ENCODE results near the gene NAPEPLD. TPM values are rescaled to one million over a fixed set of nuclear protein-coding genes. Genes with fewer than 3 reads are reported as not detected.
A peak's percentile ranks its signal among the peaks of the same experiment; 100 is the strongest.
"Not testable (repeated sequence)": the region's sequence is repeated elsewhere in the genome, so short reads cannot be mapped to it uniquely, and the experiment has no call there.

Gene NAPEPLD
- total RNA-seq, 4 donors from 2014 or later = 51.9 to 179 (median 81.8) TPM

GRCh38 chr7:103094102-103094501 lies 54.8 kb downstream of the NAPEPLD start:
- Histone ChIP-seq H3K9me3 (no peaks in the 10 kb centered on the region), H3K27ac (no peak overlapping the region), H3K36me3 (peaks cover 0 to 16% (median 2%) of the 10 kb centered on the region in 4 donors), H3K4me3 (no peak overlapping the region), H3K4me1 (no peaks in the 10 kb centered on the region), H3K27me3 (no peaks in the 10 kb centered on the region)
- intact Hi-C loops (cut with DNase I; ENCODE audit: low total_unique reads) = no loop called here
- in situ Hi-C loops (cut with MboI; ENCODE audit: low pct_ligation_motif_present in 1 of 4, low pct_unique_long_range_greater_than_20kb in 1 of 4, low sequenced_read_pairs in 3 of 4) = loop anchor here in 1 of 4 donors (25.0 kb wide), 1 partner anchor 193 kb away; the partner anchor contains the start of gene PMPCB
- DNase-seq = no peak
- TF ChIP-seq, protein P1, sequence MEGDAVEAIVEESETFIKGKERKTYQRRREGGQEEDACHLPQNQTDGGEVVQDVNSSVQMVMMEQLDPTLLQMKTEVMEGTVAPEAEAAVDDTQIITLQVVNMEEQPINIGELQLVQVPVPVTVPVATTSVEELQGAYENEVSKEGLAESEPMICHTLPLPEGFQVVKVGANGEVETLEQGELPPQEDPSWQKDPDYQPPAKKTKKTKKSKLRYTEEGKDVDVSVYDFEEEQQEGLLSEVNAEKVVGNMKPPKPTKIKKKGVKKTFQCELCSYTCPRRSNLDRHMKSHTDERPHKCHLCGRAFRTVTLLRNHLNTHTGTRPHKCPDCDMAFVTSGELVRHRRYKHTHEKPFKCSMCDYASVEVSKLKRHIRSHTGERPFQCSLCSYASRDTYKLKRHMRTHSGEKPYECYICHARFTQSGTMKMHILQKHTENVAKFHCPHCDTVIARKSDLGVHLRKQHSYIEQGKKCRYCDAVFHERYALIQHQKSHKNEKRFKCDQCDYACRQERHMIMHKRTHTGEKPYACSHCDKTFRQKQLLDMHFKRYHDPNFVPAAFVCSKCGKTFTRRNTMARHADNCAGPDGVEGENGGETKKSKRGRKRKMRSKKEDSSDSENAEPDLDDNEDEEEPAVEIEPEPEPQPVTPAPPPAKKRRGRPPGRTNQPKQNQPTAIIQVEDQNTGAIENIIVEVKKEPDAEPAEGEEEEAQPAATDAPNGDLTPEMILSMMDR (IDR thresholded peaks at IDR 0.05) = peak in 2 of 5 experiments; percentile 6 to 13
- TF ChIP-seq EP300 (IDR thresholded peaks at IDR 0.05; ENCODE audit: low read depth) = no peak
- WGBS, 2 donors (ENCODE audit: low coverage in 1 of 2) = 36 to 48% methylated on average over 3 of the region's 3 CpGs

DNA sequence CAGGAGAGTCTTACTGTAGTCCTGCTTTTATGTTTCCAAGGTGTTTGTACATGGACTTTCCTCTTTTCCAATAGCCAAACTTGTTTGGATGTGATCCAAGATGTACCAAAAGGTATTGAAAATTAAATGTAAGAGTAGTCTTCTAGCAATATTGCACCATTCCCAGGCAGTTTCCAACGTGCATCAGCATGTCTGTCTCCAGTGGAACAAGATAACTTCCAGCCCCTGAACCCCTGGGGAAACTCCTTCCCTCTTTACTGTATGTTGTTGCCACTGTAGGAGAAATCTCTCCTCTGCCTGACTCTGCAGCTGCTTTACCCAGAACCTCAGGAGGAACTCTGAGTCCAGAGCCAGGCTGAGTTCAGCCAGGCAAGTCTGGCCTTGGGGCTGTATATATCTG lies 55.5 kb downstream of the NAPEPLD start:
- no peak for DNase-seq
- in situ Hi-C loops (cut with MboI; ENCODE audit: low pct_ligation_motif_present in 1 of 4, low pct_unique_long_range_greater_than_20kb in 1 of 4, low sequenced_read_pairs in 3 of 4) = loop anchor here in 1 of 4 donors (25.0 kb wide), 1 partner anchor 194 kb away; the partner anchor contains the start of gene PMPCB
- WGBS, 2 donors (ENCODE audit: low coverage in 1 of 2) = 76% methylated on average over 1 of the region's 1 CpG; no CpG with 5 or more reads in 1 of the 2 donors
- Histone ChIP-seq H3K36me3 (peaks cover 0 to 16% (median 4%) of the 10 kb centered on the region in 4 donors), H3K9me3 (no peaks in the 10 kb centered on the region), H3K27me3 (no peaks in the 10 kb centered on the region), H3K4me3 (no peak overlapping the region), H3K4me1 (no peaks in the 10 kb centered on the region), H3K27ac (no peak overlapping the region)
- TF ChIP-seq EP300 (IDR thresholded peaks at IDR 0.05; ENCODE audit: low read depth) = no peak
- TF ChIP-seq POLR2AphosphoS5 (IDR thresholded peaks at IDR 0.05) = no peak
- TF ChIP-seq POLR2A (IDR thresholded peaks at IDR 0.05) = no peak
- TF ChIP-seq, protein P1 (IDR thresholded peaks at IDR 0.05) = no peak
- intact Hi-C loops (cut with DNase I; ENCODE audit: low total_unique reads) = no loop called here

DNA sequence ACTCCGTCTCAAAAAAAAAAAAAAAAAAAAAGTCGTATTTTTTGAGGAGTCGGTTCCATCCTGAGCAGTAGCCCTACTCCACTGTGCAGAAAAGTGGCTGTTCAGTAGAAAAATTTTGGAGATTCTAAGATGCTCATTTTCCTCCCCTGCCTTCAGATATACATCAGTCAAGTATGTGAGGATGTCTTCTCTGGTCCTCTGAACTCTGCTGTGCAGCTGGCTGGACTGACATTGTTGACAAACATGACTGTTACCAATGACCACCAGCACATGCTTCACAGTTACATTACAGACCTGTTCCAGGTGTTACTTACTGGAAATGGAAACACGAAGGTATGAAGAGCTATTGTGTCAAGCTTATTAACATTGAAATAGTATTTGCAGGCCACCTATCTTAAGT lies 56.6 kb downstream of the NAPEPLD start:
- DNase-seq; H3K4me3 ChIP-seq; H3K4me1 ChIP-seq; H3K27ac ChIP-seq; intact Hi-C loops (cut with DNase I; ENCODE audit: low total_unique reads); H3K27me3 ChIP-seq; H3K9me3 ChIP-seq: not testable (repeated sequence)
- WGBS, 2 donors (ENCODE audit: low coverage in 1 of 2) = 63 to 95% methylated on average over 2 to 4 of the region's 4 CpGs
- H3K36me3 ChIP-seq = peaks cover 0 to 25% (median 4%) of the 10 kb centered on the region in 4 donors
- in situ Hi-C loops (cut with MboI; ENCODE audit: low pct_ligation_motif_present in 1 of 4, low pct_unique_long_range_greater_than_20kb in 1 of 4, low sequenced_read_pairs in 3 of 4) = loop anchor here in 1 of 4 donors (25.0 kb wide), 1 partner anchor 195 kb away; the partner anchor contains the start of gene PMPCB

DNA sequence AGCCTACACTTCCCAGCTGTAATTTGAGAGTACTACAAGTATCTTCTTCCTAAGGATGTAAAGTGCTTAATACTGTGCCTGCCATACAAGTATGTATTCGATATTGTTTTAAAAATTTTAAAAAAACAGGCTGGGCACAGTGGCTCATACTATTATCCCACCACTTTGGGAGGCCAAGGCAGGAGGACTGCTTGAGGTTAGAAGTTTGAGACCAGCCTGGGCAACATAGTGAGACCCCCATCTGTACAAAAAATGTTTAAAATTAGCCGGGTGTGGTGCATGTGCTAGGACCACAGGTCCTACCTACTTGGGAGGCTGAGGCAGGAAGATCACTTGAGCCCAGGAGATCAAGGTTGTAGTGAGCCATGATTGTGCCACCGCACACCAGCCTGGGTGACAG lies 65.7 kb downstream of the NAPEPLD start:
- DNase-seq = no peak
- in situ Hi-C loops (cut with MboI; ENCODE audit: low pct_ligation_motif_present in 1 of 4, low pct_unique_long_range_greater_than_20kb in 1 of 4, low sequenced_read_pairs in 3 of 4) = loop anchor here in 1 of 4 donors (25.0 kb wide), 1 partner anchor 204 kb away; the partner anchor contains the start of gene PMPCB
- WGBS, 2 donors (ENCODE audit: low coverage in 1 of 2) = 92 to 95% methylated on average over 2 to 3 of the region's 3 CpGs
- Histone ChIP-seq H3K36me3 (peaks cover 0 to 28% (median 4%) of the 10 kb centered on the region in 4 donors), H3K27ac (no peak overlapping the region), H3K9me3 (no peaks in the 10 kb centered on the region), H3K27me3 (no peaks in the 10 kb centered on the region), H3K4me1 (no peaks in the 10 kb centered on the region), H3K4me3 (no peak overlapping the region)
- intact Hi-C loops (cut with DNase I; ENCODE audit: low total_unique reads) = no loop called here
- no peak for TF ChIP-seq POLR2A (IDR thresholded peaks at IDR 0.05)
- no peak for TF ChIP-seq EP300 (IDR thresholded peaks at IDR 0.05; ENCODE audit: low read depth)
- TF ChIP-seq, protein P1 (IDR thresholded peaks at IDR 0.05) = no peak
- TF ChIP-seq POLR2AphosphoS5 (IDR thresholded peaks at IDR 0.05) = no peak

DNA sequence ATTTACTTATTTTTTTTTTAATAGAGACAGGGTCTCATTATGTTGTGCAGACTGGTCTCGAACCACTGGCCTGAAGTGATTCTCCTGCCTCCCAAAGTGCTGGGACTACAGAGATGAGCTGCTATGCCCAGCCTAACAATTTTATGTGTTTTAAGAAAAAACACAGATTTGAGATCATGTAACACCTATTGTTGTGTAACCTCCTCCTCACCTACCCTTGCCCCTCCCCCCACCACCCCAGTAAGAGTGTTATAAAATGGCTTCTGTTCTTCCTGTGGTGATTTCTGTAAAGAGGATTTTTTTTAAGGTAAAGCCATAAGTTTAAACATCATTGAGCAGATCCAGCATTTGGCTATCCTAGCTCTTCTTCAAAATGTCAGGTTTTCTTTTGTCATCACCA lies 66.4 kb downstream of the NAPEPLD start:
- Histone ChIP-seq H3K4me1 (no peaks in the 10 kb centered on the region), H3K4me3 (no peak overlapping the region), H3K36me3 (peaks cover 0 to 20% (median 4%) of the 10 kb centered on the region in 4 donors), H3K27ac (no peak overlapping the region), H3K27me3 (no peaks in the 10 kb centered on the region), H3K9me3 (no peaks in the 10 kb centered on the region)
- 83 to 98% methylated on average over 1 of the region's 1 CpG for WGBS, 2 donors (ENCODE audit: low coverage in 1 of 2)
- in situ Hi-C loops (cut with MboI; ENCODE audit: low pct_ligation_motif_present in 1 of 4, low pct_unique_long_range_greater_than_20kb in 1 of 4, low sequenced_read_pairs in 3 of 4) = loop anchor here in 1 of 4 donors (25.0 kb wide), 1 partner anchor 205 kb away; the partner anchor contains the start of gene PMPCB
- intact Hi-C loops (cut with DNase I; ENCODE audit: low total_unique reads) = no loop called here
- TF ChIP-seq, protein P1 (IDR thresholded peaks at IDR 0.05) = no peak
- no peak for TF ChIP-seq POLR2A (IDR thresholded peaks at IDR 0.05)
- no peak for TF ChIP-seq POLR2AphosphoS5 (IDR thresholded peaks at IDR 0.05)
- no peak for TF ChIP-seq EP300 (IDR thresholded peaks at IDR 0.05; ENCODE audit: low read depth)
- no peak for DNase-seq
